Upper lobe of left lung (tissue), 6 donors: ENCODE results near the gene RIPK3. TPM values are rescaled to one million over a fixed set of nuclear protein-coding genes. Genes with fewer than 3 reads are reported as not detected.

Source experiments
- ATAC-seq, 2 donors: fragments of 200-7000 bp; cut with Tn5 transposase; one replicate each; pipeline ENCODE4 v1.9.1; 2022; ENCODE audit warnings: mild to moderate bottlenecking in 2 of 2, moderate library complexity in 2 of 2; ENCODE audit not compliant: low FRiP score in 2 of 2
- DNase-seq, 2 donors: peaks; one replicate each; pipeline ENCODE4 v3.0.0-alpha.2; 2019 to 2020
- H3K27ac ChIP-seq, 4 donors: fragments of 200-600 bp; sonication (generic); one replicate each; pipeline ENCODE4 v1.5.1; 2016 to 2019
- H3K27me3 ChIP-seq, 4 donors: fragments of 200-600 bp; sonication (generic); one replicate each; pipeline ENCODE4 v1.5.1; 2017 to 2019
- H3K36me3 ChIP-seq, 4 donors: fragments of 200-600 bp; sonication (generic); one replicate each; pipeline ENCODE4 v1.5.1; 2016 to 2019
- H3K4me1 ChIP-seq, 4 donors: fragments of 200-600 bp; sonication (generic); one replicate each; pipeline ENCODE4 v1.5.1; 2018 to 2019
- H3K4me3 ChIP-seq, 4 donors: fragments of 200-600 bp; sonication (generic); one replicate each; pipeline ENCODE4 v1.5.1; 2017 to 2019; ENCODE audit warnings: mild to moderate bottlenecking in 2 of 4, moderate library complexity in 1 of 4
- H3K9me3 ChIP-seq, 4 donors: fragments of 200-600 bp; sonication (generic); one replicate each; pipeline ENCODE4 v1.5.1; 2018 to 2019
- EP300 ChIP-seq, 4 donors: sonication (generic); formaldehyde crosslinking; IDR thresholded peaks; one replicate each; pipeline ENCODE4 v1.5.1; 2017; ENCODE audit warnings: antibody characterized with exemption in 4 of 4, control low read depth in 2 of 4
- POLR2A ChIP-seq, 4 donors: fragments of 450-650 bp; IDR thresholded peaks; one replicate each; pipeline ENCODE4 v1.5.1; 2016 to 2017; ENCODE audit warnings: antibody characterized with exemption in 4 of 4, mild to moderate bottlenecking in 2 of 4
- POLR2AphosphoS5 ChIP-seq, 2 donors: sonication (generic); formaldehyde crosslinking; IDR thresholded peaks; one replicate each; pipeline ENCODE4 v1.5.1; 2017; ENCODE audit warnings: antibody characterized with exemption in 2 of 2
- WGBS, 2 donors: methylation state at CpG; one replicate each; pipeline ENCODE4 v1.1.5; 2017 to 2018; 5-methylcytosine and 5-hydroxymethylcytosine counted together
- total RNA-seq, 6 donors: library from RNA; depleted of rRNA in 4 of 6; stranded (reverse); fragments of >200 nt in 4 of 6; gene quantifications; one replicate each; pipeline versions ENCODE4 v1.1.0 to v1.2.1, GENCODE V29; 2016 to 2021
- TF ChIP-seq, protein P1 (sequence below), 6 experiments: fragments of 450-650 bp in 4 of 6; fragments of 200-600 bp in 2 of 6; sonication (generic) in 2 of 6; IDR thresholded peaks; one replicate each; pipeline ENCODE4 v1.5.1; 2016 to 2019; ENCODE audit warnings: antibody characterized with exemption in 6 of 6
- donor health status: DM: no; HTN: no; CAD: no; lungs with moderate emphysema.
- donor health status: DM: no; HTN: yes; CAD: no; lungs with severe emphysema.

The RIPK3 gene
- total RNA-seq, 6 donors from 2014 or later, result 16.1 to 92.2 (median 29.1) TPM

DNA sequence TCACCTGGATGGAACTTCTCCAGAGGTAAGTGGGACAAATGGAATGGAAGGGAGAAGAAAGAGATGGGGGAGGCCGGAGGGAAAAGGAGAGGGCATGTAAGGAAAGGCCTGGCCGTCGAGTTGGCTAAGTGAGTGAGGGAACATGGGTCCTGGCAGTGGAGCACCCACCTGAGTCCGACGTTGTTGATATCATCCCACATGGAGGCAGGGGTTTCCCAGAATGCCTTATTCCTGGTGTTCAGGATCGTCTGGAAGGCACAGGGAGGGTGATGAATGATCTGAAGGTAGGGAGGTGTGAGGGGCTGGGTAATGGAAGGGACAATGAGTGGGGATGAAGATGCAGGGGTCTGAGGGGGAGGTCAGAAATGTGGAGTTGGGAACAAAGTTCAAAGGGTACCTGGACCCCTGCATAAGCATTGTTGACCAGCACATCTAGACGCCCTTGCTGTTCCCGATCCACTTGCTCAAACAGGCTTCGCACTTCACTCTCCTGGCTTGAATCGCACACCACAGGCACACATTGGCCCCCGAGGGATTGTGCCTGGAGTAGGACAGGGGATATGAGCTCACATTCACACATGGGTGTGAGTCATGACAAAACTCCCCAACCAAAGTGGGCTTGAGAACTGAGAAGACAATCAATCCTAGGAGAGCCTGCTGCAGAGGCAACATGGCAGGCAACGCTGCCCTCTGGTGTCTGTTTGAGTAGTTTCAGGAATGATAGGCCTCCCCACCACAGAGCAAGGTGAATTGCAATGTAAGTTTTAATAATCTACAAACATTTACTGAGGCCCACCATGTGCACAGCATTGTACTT, 43.2 kb downstream of the RIPK3 start:
- ATAC-seq, result peak; percentile 74 to 84
- Histone ChIP-seq H3K27ac (peak overlapping the region; percentile 28 to 67 (median 52)), H3K9me3 (no peaks in the 10 kb centered on the region), H3K27me3 (no peaks in the 10 kb centered on the region), H3K36me3 (peaks cover 2 to 50% (median 25%) of the 10 kb centered on the region in 4 donors), H3K4me1 (peaks cover 29 to 48% (median 34%) of the 10 kb centered on the region in 4 donors), H3K4me3 (no peak overlapping the region)
- whole genome bisulfite sequencing, 2 donors, result 63 to 74% methylated on average over 12 of the region's 12 CpGs
- peak in 1 of 2 donors; percentile 76 for DNase-seq
- TF ChIP-seq POLR2A (IDR thresholded peaks at IDR 0.05) (no peak), POLR2AphosphoS5 (IDR thresholded peaks at IDR 0.05) (peak; percentile 40 to 68), EP300 (IDR thresholded peaks at IDR 0.05) (no peak)
- TF ChIP-seq, protein P1, sequence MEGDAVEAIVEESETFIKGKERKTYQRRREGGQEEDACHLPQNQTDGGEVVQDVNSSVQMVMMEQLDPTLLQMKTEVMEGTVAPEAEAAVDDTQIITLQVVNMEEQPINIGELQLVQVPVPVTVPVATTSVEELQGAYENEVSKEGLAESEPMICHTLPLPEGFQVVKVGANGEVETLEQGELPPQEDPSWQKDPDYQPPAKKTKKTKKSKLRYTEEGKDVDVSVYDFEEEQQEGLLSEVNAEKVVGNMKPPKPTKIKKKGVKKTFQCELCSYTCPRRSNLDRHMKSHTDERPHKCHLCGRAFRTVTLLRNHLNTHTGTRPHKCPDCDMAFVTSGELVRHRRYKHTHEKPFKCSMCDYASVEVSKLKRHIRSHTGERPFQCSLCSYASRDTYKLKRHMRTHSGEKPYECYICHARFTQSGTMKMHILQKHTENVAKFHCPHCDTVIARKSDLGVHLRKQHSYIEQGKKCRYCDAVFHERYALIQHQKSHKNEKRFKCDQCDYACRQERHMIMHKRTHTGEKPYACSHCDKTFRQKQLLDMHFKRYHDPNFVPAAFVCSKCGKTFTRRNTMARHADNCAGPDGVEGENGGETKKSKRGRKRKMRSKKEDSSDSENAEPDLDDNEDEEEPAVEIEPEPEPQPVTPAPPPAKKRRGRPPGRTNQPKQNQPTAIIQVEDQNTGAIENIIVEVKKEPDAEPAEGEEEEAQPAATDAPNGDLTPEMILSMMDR (IDR thresholded peaks at IDR 0.05), result peak; percentile 53 to 81 (median 68)

DNA sequence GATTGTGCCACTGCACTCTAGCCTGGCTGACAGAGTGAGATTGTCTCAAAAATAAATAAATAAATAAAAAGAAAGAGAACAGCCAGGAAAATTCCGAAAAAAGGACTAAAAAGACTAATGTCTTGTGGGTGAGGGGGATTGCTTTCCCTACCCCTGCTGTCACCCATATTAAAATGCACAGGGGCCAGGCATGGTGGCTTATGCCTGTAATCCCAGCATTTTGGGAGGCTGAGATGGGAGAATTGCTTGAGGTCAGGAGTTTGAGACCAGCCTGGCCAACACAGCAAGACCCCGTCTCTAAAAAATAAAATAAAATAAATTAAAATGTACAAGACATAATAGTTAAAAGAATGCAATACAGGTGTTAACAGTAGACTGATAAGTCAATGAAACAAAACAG, 46.3 kb downstream of the RIPK3 start:
- Histone ChIP-seq H3K27me3 (no peaks in the 10 kb centered on the region), H3K27ac (no peak overlapping the region), H3K4me3 (no peak overlapping the region), H3K9me3 (no peaks in the 10 kb centered on the region), H3K36me3 (peaks cover 6 to 71% (median 46%) of the 10 kb centered on the region in 4 donors), H3K4me1 (peaks cover 10 to 21% (median 17%) of the 10 kb centered on the region in 4 donors)
- TF ChIP-seq POLR2A (IDR thresholded peaks at IDR 0.05) (no peak), EP300 (IDR thresholded peaks at IDR 0.05) (no peak), POLR2AphosphoS5 (IDR thresholded peaks at IDR 0.05) (no peak)
- TF ChIP-seq, protein P1 (IDR thresholded peaks at IDR 0.05), result no peak
- ATAC-seq (no peak), DNase-seq (no peak)
- WGBS, 2 donors, result 97 to 100% methylated on average over 2 of the region's 2 CpGs

DNA sequence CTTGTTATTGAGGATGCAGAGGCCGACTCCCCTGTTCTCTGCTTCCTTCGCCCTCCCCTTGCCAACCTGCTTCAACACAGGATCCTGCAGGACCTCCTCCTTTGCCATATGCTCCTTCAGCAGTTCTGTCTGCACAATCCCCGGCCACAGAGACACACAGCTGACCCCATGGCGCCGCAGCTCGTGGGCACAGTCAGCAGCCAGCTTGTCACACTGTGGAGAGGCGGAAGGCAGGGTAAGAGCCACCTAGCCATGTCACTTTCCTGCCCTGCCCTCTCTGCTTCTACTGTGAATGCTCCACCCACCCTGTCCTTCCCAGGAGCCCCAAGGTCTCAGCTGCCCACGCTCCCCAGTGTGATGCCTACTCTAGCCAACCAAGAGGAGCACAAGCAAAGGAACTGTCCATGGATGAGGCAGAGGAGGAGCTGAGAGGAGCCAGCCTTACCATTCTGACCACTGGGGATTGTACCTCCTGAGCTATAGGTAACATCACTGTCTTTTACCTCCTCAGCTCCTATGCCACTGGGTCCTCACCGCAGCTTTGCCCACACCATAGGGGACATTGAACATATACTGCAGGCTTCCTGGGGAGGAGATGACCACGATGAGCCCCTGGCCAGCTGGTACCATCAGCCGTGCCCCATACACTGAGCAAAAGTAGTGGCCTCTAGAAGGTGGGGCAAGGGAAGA, 47.5 kb downstream of the RIPK3 start:
- Histone ChIP-seq H3K27ac (no peak overlapping the region), H3K4me1 (peaks cover 6 to 10% (median 9%) of the 10 kb centered on the region in 4 donors), H3K9me3 (no peaks in the 10 kb centered on the region), H3K4me3 (no peak overlapping the region), H3K27me3 (no peaks in the 10 kb centered on the region), H3K36me3 (peaks cover 6 to 71% (median 46%) of the 10 kb centered on the region in 4 donors)
- ATAC-seq (no peak), DNase-seq (no peak)
- 89 to 95% methylated on average over 10 to 11 of the region's 11 CpGs for WGBS, 2 donors
- TF ChIP-seq POLR2A (IDR thresholded peaks at IDR 0.05), result no peak

- WGBS, 2 donors, result 88 to 93% methylated on average over 3 of the region's 3 CpGs
- no peak for ATAC-seq
- Histone ChIP-seq H3K27ac (no peak overlapping the region), H3K4me1 (peaks cover under 1 to 3% (median 2%) of the 10 kb centered on the region in 4 donors), H3K27me3 (no peaks in the 10 kb centered on the region), H3K4me3 (no peak overlapping the region), H3K36me3 (peaks cover 6 to 70% (median 46%) of the 10 kb centered on the region in 4 donors), H3K9me3 (no peaks in the 10 kb centered on the region)
- TF ChIP-seq POLR2AphosphoS5 (IDR thresholded peaks at IDR 0.05) (no peak), POLR2A (IDR thresholded peaks at IDR 0.05) (no peak), EP300 (IDR thresholded peaks at IDR 0.05) (no peak)
- TF ChIP-seq, protein P1 (IDR thresholded peaks at IDR 0.05), result no peak
- no peak for DNase-seq
Observed at GRCh38 chr14:24291446-24292117, 48.2 kb downstream of the RIPK3 start.

GRCh38 chr14:24290746-24291145, 49.0 kb downstream of the RIPK3 start:
- no peak for TF ChIP-seq EP300 (IDR thresholded peaks at IDR 0.05)
- H3K36me3 ChIP-seq, result peaks cover 6 to 62% (median 42%) of the 10 kb centered on the region in 4 donors
- WGBS, 2 donors, result 83 to 94% methylated on average over 9 of the region's 9 CpGs

More at GRCh38 chr14:24290746-24291145, 49.0 kb downstream of the RIPK3 start:
- H3K9me3 ChIP-seq, result no peaks in the 10 kb centered on the region
- DNase-seq, result no peak
- no peak overlapping the region for H3K4me3 ChIP-seq
- H3K27me3 ChIP-seq, result no peaks in the 10 kb centered on the region
- no peak for ATAC-seq
- H3K27ac ChIP-seq, result no peak overlapping the region
- H3K4me1 ChIP-seq, result no peaks in the 10 kb centered on the region
